Psoas muscle (tissue), 8 donors: ENCODE measurements around the gene CATSPER3. TPM values are rescaled to one million over a fixed set of nuclear protein-coding genes. Genes with fewer than 3 reads are reported as not detected.

ENCODE experiments used
- ATAC-seq, 4 donors: fragments of 200-7000 bp; cut with Tn5 transposase; one replicate each; pipeline ENCODE4 v1.9.1; 2020; ENCODE audit warnings: moderate library complexity in 3 of 4, mild to moderate bottlenecking in 2 of 4
- DNase-seq, 2 donors: peaks; one replicate each; pipeline ENCODE4 v3.0.0-alpha.2; 2020
- H3K27ac ChIP-seq: fragments of 200-600 bp; one replicate; pipeline ENCODE4 v1.8.0; 2022
- H3K27me3 ChIP-seq, 3 donors: fragments of 200-600 bp in 1 of 3; one replicate each; pipeline versions ENCODE4 v1.6.1 to v1.8.0; 2013 to 2022; ENCODE audit warnings: low read length in 2 of 3, mild to moderate bottlenecking in 2 of 3, moderate library complexity in 1 of 3; ENCODE audit not compliant: insufficient read depth in 3 of 3
- H3K36me3 ChIP-seq, 2 donors: fragments of 200-600 bp in 1 of 2; one replicate each; pipeline versions ENCODE4 v1.6.1 to v1.8.0; 2013 to 2022; ENCODE audit warnings: low read depth in 1 of 2, mild to moderate bottlenecking in 1 of 2, moderate library complexity in 1 of 2; ENCODE audit not compliant: insufficient read depth in 1 of 2
- H3K4me1 ChIP-seq: fragments of 200-600 bp; one replicate; pipeline ENCODE4 v1.8.0; 2022
- H3K4me3 ChIP-seq: fragments of 200-600 bp; one replicate; pipeline ENCODE4 v1.8.0; 2022; ENCODE audit warnings: mild to moderate bottlenecking
- H3K9me3 ChIP-seq: fragments of 200-600 bp; one replicate; pipeline ENCODE4 v1.8.0; 2022
- WGBS, 3 donors: extraction: QIAGEN DNeasy Blood & Tissue Kit; methylation state at CpG; one replicate each; pipeline versions ENCODE4 v1.1.6 to v1.1.7; 2013; 5-methylcytosine and 5-hydroxymethylcytosine counted together
- intact Hi-C, 2 donors: fragments of 100-400 bp; cut with DNase I; formaldehyde crosslinking; loops; one replicate each; pipeline versions ENCODE4 v1.11.0 to v1.14.2; 2022
- polyA plus RNA-seq, 3 donors: library from polyadenylated mRNA; stranded (reverse); fragments of 200-250 nt; gene quantifications; one replicate each; pipeline ENCODE4 v1.2.3, GENCODE V29; 2013
- total RNA-seq, 4 donors: library from RNA; stranded (reverse); fragmentation: NEBNext Ultra II Directional in 2 of 4; extraction: Animal tissue kit (Norgen Biotek cat#: 25700) in 2 of 4; gene quantifications; one replicate each; pipeline versions ENCODE4 v1.2.1 to v1.2.4, GENCODE V29; 2021 to 2023
- TF ChIP-seq, protein P1 (sequence below): fragments of 200-600 bp; IDR thresholded peaks from one replicate; pipeline ENCODE4 v1.8.0; 2022; ENCODE audit warnings: antibody characterized with exemption
- donor health status: healthy with polysubstance abuse.
- donor health status: DM: no; HTN: no; CAD: no; lungs with moderate emphysema.
- donor health status: Bipolar disorder and iron deficiency.
- donor health status: healthy.
- donor health status: DM: yes; HTN: yes; CAD: no.
- donor health status: DM: no; HTN: no; CAD: no.
- donor health status: DM: no; HTN: no; CAD: no.
- donor health status: DM: yes; HTN: yes; CAD: no.

The CATSPER3 gene
- total and polyA plus RNA-seq, 7 donors, result 0.73 to 1.8 (median 1.4) TPM

DNA sequence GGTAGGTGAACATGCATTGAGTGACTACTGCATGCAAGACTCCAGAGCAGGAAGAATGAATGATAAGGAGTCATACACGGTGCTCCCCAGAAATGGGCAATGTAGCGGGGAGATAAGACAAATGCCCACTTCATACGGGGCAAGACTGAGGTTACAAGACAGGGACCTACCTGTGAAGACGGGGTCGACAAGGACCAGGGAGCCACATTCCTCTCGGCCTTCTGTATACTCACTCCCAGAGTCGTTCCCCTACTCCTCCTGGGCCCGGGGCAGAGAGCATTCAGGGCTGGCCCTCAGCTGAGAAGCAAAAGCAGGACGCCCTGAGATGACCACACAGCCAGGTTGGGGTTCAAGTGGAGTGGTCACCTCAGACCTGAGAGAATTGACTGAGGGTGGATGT lies 39.6 kb downstream of the CATSPER3 start:
- H3K4me1 ChIP-seq, result no peaks in the 10 kb centered on the region
- H3K27ac ChIP-seq, result no peak overlapping the region
- TF ChIP-seq, protein P1, sequence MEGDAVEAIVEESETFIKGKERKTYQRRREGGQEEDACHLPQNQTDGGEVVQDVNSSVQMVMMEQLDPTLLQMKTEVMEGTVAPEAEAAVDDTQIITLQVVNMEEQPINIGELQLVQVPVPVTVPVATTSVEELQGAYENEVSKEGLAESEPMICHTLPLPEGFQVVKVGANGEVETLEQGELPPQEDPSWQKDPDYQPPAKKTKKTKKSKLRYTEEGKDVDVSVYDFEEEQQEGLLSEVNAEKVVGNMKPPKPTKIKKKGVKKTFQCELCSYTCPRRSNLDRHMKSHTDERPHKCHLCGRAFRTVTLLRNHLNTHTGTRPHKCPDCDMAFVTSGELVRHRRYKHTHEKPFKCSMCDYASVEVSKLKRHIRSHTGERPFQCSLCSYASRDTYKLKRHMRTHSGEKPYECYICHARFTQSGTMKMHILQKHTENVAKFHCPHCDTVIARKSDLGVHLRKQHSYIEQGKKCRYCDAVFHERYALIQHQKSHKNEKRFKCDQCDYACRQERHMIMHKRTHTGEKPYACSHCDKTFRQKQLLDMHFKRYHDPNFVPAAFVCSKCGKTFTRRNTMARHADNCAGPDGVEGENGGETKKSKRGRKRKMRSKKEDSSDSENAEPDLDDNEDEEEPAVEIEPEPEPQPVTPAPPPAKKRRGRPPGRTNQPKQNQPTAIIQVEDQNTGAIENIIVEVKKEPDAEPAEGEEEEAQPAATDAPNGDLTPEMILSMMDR, result no peak
- H3K27me3 ChIP-seq, result no peaks in the 10 kb centered on the region
- WGBS, 3 donors, result 96 to 99% (median 98%) methylated on average over 9 of the region's 9 CpGs
- ATAC-seq (no peak), DNase-seq (no peak)
- intact Hi-C loops, result no loop called here
- H3K36me3 ChIP-seq, result no peaks in the 10 kb centered on the region
- no peak overlapping the region for H3K4me3 ChIP-seq
- no peaks in the 10 kb centered on the region for H3K9me3 ChIP-seq

DNA sequence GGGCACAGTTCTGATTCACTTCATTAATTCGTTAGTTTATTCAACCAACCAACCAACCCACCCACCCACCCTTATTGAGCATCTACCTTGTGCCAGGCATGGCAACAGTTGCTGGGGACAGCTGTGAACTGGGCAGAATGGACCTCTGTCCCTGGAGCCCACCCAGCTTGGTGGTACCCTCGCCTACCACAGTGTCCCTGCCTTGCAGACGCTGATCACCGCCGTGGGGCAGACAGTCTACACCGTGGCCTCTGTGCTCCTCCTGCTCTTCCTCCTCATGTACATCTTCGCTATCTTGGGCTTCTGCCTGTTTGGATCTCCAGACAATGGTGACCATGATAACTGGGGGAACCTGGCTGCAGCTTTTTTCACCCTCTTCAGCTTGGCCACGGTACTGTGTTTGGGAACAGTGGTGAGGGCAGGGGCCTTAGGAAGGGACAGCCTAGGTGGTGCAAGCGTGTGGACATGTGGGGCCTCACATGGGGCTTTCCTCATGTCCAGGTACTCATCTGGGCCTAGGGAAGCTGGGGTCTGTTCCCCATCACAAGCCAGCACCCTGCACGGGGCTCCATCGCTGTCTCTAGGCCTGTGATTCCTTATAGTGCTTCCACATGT lies 40.1 kb downstream of the CATSPER3 start:
- TF ChIP-seq, protein P1, result no peak
- intact Hi-C loops, result no loop called here
- Histone ChIP-seq H3K4me1 (no peaks in the 10 kb centered on the region), H3K9me3 (no peaks in the 10 kb centered on the region), H3K36me3 (no peaks in the 10 kb centered on the region), H3K27ac (no peak overlapping the region), H3K4me3 (no peak overlapping the region), H3K27me3 (no peaks in the 10 kb centered on the region)
- DNase-seq (no peak), ATAC-seq (no peak)
- WGBS, 3 donors, result 85 to 89% (median 86%) methylated on average over 11 of the region's 11 CpGs

DNA sequence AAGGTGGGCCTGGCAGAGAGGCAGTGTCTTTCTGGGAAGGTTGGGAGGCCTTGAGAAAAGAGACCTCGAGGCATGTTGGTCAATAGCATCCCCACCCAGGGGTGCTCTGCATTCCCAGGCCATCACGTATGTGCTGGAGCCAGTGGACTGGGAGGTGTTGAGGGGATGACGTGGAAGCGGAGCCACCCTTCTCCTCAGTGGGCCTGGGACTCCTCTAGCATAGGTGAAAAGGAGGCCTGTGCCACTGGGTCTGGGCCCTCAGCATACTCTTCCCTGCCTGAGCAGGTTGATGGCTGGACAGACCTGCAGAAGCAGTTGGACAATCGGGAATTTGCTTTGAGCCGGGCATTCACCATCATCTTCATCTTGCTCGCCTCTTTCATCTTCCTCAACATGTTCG lies 40.8 kb downstream of the CATSPER3 start:
- Histone ChIP-seq H3K4me1 (no peaks in the 10 kb centered on the region), H3K4me3 (no peak overlapping the region), H3K9me3 (no peaks in the 10 kb centered on the region), H3K36me3 (no peaks in the 10 kb centered on the region), H3K27me3 (no peaks in the 10 kb centered on the region), H3K27ac (no peak overlapping the region)
- 93 to 99% (median 97%) methylated on average over 8 of the region's 8 CpGs for WGBS, 3 donors
- DNase-seq (no peak), ATAC-seq (no peak)
- TF ChIP-seq, protein P1, result no peak
- intact Hi-C loops, result no loop called here

DNA sequence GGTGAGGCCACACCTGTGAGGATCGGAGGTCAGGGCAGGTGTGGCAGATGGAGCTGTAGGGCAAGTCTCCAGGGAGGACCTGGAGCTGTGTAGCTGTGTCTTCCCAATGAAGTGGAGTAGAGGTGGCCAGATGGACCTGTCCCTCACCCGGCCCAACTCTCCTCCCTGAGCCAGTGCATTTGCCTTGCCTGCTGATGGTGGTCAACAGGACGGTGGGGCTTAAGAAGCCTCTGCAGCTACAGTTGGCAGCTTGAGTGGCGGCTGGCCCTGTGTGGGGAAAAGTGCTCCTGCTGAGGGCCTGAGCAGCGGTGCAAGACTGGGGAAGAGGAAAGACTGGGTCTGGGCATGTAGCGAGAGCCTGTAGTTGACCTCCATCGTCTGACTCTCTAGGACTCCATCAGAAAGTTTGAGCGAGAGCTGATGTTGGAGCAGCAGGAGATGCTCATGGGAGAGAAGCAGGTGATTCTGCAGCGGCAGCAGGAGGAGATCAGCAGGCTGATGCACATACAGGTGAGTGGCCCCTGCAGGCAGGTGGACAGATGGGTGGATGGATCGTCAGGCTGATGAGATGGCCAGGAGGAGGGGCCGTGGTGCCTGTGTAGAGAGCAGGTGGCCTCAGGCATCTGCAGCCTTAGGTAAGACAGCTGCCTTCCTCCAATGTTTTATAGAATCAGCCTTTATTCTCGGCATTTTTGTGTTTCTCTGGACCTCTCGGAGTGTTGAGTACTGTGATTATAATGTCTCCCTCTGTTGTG lies 41.5 kb downstream of the CATSPER3 start:
- no peaks in the 10 kb centered on the region for H3K9me3 ChIP-seq
- intact Hi-C loops, result no loop called here
- H3K4me3 ChIP-seq, result no peak overlapping the region
- 84 to 92% (median 84%) methylated on average over 12 to 13 of the region's 13 CpGs for WGBS, 3 donors
- ATAC-seq, result no peak
- TF ChIP-seq, protein P1, result no peak
- no peaks in the 10 kb centered on the region for H3K36me3 ChIP-seq
- H3K4me1 ChIP-seq, result no peaks in the 10 kb centered on the region
- no peak overlapping the region for H3K27ac ChIP-seq
- no peak for DNase-seq
- H3K27me3 ChIP-seq, result no peaks in the 10 kb centered on the region
